Astrocyte of the spinal cord (primary cell): ENCODE data around the gene AMIGO3.
A peak's percentile ranks its signal among the peaks of the same experiment; 100 is the strongest.

Source experiments
- DNase-seq: peaks from one replicate; pipeline ENCODE4 v3.0.0; 2011; ENCODE audit warnings: low read depth, low spot score
- H3K4me3 ChIP-seq: 2 replicates; pipeline ENCODE4 v1.5.1; 2011; ENCODE audit warnings: low read depth, mild to moderate bottlenecking, low read length, moderate library complexity
- in situ Hi-C: cut with HindIII; loops from 2 replicates; pipeline ENCODE4 v1.10.0; 2017; ENCODE audit warnings: low sequenced_read_pairs
- TF ChIP-seq, protein P1 (sequence below): IDR thresholded peaks from 2 replicates; pipeline ENCODE4 v1.5.1; 2012; ENCODE audit warnings: low read depth, mild to moderate bottlenecking, low read length, inconsistent platforms

The AMIGO3 gene

DNA sequence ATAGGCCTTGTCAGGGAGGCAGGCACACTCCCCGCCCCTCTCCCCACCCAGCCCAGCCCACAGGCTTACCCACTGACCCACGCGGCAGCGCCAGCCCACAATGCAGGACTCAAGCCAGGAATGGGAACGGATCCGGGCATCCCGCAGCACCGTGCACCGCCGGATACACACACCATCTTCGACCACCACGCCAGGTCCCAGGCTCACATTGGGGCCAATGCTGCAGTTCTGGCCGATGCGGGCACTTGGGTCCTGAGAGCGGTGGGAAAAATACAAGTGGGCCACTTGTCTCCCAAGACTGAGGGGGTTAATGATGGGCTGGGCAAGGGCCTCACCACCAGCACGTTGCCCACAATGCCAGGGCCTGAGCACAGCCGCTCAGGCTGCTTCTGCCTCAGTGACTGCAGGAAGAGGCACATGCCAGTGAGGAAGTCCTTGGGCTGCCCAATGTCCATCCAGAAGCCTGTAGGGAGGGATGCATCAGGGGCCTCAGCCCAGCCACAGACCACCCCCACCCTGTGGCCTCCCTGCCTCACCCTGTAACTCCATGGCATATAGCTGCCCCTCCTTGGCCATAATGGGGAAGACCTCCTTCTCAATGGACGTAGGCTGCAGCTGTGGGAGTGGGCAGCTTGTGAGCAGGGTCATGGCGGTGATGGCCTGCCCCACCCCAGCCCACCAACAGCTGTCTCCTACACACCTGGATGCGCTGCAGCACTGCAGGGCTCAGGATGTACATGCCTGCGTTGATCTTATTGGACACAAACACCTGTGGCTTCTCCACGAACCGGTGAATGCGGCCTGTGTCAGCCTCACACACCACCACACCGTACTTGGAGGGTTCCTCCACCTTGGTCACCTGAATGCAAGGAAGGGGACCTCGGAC, 2.7 kb upstream of the AMIGO3 start:
- TF ChIP-seq, protein P1, sequence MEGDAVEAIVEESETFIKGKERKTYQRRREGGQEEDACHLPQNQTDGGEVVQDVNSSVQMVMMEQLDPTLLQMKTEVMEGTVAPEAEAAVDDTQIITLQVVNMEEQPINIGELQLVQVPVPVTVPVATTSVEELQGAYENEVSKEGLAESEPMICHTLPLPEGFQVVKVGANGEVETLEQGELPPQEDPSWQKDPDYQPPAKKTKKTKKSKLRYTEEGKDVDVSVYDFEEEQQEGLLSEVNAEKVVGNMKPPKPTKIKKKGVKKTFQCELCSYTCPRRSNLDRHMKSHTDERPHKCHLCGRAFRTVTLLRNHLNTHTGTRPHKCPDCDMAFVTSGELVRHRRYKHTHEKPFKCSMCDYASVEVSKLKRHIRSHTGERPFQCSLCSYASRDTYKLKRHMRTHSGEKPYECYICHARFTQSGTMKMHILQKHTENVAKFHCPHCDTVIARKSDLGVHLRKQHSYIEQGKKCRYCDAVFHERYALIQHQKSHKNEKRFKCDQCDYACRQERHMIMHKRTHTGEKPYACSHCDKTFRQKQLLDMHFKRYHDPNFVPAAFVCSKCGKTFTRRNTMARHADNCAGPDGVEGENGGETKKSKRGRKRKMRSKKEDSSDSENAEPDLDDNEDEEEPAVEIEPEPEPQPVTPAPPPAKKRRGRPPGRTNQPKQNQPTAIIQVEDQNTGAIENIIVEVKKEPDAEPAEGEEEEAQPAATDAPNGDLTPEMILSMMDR: no peak
- H3K4me3 ChIP-seq: no peak overlapping the region
- no peak for DNase-seq
- in situ Hi-C loops: no loop called here

DNA sequence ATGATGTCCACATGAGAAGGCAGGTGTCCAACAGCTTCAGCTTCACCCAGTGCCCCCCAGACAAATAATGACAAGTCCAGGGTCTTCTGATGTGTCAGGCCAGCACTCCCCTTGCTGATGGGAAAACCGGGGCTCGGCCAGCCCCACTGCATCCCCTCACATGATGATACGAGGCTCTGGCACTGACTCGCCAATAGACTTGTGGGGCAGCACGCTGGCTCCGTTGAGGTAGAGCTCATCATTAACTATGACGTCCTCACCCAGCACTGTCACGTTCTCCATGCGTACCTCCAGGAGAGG, 2.1 kb upstream of the AMIGO3 start:
- in situ Hi-C loops: no loop called here
- H3K4me3 ChIP-seq: no peak overlapping the region
- DNase-seq: no peak
- TF ChIP-seq, protein P1: no peak

DNA sequence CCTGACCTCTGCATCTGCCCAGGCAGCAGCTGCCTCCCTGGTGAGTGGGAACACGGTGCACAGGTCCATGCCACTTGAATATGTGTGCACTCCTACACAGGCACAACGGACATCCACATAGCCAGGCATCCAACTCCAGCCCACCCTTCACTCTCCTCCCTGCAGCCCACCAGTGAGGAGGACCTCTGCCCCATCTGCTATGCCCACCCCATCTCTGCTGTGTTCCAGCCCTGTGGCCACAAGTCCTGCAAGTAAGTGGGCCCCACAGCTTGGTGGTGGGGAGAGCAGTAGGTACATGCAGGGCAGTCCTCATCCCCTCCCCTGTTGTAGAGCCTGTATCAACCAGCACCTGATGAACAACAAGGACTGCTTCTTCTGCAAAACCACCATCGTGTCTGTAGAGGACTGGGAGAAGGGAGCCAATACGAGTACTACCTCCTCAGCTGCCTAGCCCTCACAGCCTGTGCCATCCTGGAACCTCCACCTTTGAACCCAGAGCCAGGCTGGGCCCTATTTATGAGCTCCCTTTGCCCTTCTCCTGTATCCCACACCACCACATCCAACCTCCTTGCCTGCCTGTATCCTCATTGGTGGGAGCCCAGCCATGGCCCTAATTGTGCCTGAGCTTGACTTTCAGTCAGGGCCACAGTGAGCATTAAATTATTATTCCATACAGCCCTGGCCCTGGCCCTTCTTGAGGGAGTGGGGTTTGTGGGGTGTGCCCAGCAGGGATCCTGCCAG, 1.5 kb upstream of the AMIGO3 start:
- no peak overlapping the region for H3K4me3 ChIP-seq
- TF ChIP-seq, protein P1: no peak
- no peak for DNase-seq
- in situ Hi-C loops: no loop called here

DNA sequence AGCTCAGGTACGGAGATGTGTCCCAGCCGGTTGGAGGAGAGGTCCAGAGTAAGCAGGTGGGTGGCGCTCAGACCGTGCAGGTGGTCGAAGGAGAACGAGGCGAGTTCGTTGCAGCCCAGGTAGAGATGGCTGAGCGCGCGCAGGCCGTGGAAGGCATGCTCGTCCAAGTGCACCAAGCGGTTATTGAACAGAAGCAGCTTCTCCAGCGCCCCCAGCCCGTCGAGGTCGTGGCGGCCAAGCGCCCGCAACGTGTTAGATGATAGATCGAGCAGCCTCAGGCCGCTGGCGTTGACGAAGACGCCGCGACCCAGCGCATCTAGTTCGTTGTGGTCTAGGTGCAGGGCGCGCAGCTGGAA, 648 bp downstream of the AMIGO3 start:
- TF ChIP-seq, protein P1: no peak
- H3K4me3 ChIP-seq: peak overlapping the region; percentile 46
- in situ Hi-C loops: no loop called here
- DNase-seq: peak; percentile 23

DNA sequence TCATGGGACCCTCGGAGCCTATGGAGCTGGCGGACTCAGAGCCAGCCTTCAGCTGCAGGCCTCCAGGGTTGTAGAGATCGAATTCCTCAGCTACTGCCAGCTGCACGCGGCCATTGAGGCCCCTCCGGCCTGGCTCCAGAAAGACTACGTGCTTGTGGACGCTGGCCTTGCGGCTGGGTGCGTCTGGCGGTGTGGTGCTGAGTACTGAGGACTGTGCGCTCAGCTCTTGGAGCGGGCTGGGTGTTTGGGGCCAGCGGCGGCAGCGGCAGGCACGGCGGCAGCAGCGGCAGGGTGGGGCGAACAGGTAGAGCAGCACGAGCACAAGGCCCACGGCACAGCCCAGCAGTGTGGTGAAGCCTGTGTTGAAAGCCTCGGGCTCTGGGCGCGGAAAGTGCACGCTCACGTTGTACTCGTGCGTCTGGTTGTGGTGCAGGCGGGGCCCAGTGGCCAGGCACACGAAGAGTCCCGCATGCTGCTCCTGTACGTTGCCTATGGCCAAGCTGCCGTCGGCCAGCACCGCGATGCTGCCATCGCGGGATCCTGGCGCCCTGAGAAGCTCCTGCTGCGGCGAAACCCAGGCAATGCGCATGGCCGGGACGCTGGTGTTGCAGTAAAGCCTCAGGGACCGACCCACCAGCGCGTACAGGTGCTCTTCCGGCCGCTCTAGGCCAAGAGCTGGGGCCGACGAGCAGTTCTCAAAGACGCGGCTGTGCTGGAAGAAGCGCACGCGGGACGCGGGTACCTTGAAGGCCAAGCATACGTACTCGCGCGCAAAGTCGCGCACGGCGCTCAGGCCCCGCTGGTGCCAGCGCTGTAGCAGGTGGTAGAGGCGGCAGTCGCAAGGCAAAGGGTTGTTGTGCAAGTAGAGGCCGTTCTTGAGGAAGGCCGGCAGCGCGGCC, 1.3 kb downstream of the AMIGO3 start:
- DNase-seq: no peak
- TF ChIP-seq, protein P1: no peak
- in situ Hi-C loops: no loop called here
- no peak overlapping the region for H3K4me3 ChIP-seq

DNA sequence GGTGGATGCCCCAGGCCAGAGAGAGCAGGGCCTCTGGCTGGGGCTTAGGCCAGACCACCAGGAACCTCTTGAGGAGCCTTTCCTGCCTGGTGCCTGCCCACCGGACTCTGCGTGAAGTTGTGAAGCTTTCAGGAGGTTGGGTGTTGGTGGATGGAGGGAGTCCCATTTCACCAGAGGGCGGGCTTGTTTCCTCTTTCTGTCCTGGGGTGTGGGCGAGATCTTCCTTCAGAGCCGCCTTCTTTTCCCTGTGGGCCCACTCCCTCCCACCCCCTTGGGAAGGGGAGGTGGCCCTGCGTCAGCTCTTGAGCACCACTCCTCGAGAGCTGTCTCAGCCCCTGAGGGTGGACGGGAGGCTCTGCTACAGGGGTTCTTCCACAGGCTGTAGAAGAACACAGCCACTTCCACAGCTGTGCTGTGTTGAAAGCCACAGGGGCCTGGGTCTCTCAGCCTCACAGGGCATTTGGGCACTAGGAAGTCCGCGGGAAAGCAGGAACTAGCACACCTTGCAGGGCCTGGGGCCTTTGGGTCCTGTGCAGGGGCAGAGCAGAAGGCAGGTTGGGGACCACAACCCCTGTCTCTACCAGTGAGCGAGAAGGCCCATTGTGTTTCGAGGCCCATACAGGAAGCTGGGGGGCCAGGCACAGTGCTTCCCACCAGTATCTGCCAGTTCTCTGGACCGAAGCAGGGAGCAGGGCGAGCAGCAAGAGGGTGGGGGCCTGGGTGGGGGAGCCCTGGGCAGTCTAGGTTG, 2.1 kb downstream of the AMIGO3 start:
- TF ChIP-seq, protein P1: no peak
- no peak overlapping the region for H3K4me3 ChIP-seq
- in situ Hi-C loops: no loop called here
- DNase-seq: no peak
